OCI-LY1 (cell line): Measurements from ENCODE around the gene BPIFB6.

Experiments
- H2AFZ ChIP-seq: fragments of 200-600 bp; sonication (generic), shearing (Covaris generic); 2 replicates; pipeline ENCODE4 v1.6.0; 2014; ENCODE audit warnings: antibody characterized with exemption, mild to moderate bottlenecking, low read length
- H3F3A ChIP-seq: fragments of 200-600 bp; sonication (generic), shearing (Covaris generic); 2 replicates; pipeline ENCODE4 v1.6.0; 2014; ENCODE audit warnings: mild to moderate bottlenecking, antibody characterized with exemption, low read length, moderate library complexity; ENCODE audit not compliant: insufficient read depth
- H3K27ac ChIP-seq: fragments of 200-600 bp; sonication (generic); 2 replicates; pipeline ENCODE4 v1.5.1; 2014; ENCODE audit warnings: low read length, mixed run types, mild to moderate bottlenecking, low read depth; ENCODE audit not compliant: poor library complexity, severe bottlenecking
- H3K27me3 ChIP-seq: fragments of 200-600 bp; sonication (generic); 2 replicates; pipeline ENCODE4 v1.6.0; 2014; ENCODE audit warnings: antibody characterized with exemption, mild to moderate bottlenecking, low read length, moderate library complexity; ENCODE audit not compliant: insufficient read depth
- H3K36me3 ChIP-seq: fragments of 200-600 bp; sonication (generic); 2 replicates; pipeline ENCODE4 v1.6.1; 2014; ENCODE audit warnings: mild to moderate bottlenecking, antibody characterized with exemption, low read length, moderate library complexity, mixed read lengths; ENCODE audit not compliant: insufficient read depth
- H3K4me1 ChIP-seq: fragments of 200-600 bp; sonication (generic); 2 replicates; pipeline ENCODE4 v1.5.1; 2014; ENCODE audit warnings: mild to moderate bottlenecking, low read length, moderate library complexity; ENCODE audit not compliant: insufficient read depth, severe bottlenecking
- H3K4me2 ChIP-seq: fragments of 200-600 bp; sonication (generic), shearing (Covaris generic); 2 replicates; pipeline ENCODE4 v1.6.1; 2014; ENCODE audit warnings: low read length
- H3K4me3 ChIP-seq: fragments of 200-600 bp; sonication (generic); 2 replicates; pipeline ENCODE4 v1.5.1; 2014; ENCODE audit warnings: low read length, low read depth, mild to moderate bottlenecking, mixed read lengths; ENCODE audit not compliant: poor library complexity, severe bottlenecking
- H3K79me2 ChIP-seq: fragments of 200-600 bp; shearing (Covaris generic); 2 replicates; pipeline ENCODE4 v1.6.1; 2016; ENCODE audit warnings: mixed run types, low read length, mixed read lengths; ENCODE audit not compliant: insufficient read depth
- H3K9ac ChIP-seq: fragments of 200-600 bp; sonication (generic), shearing (Covaris generic); 2 replicates; pipeline ENCODE4 v1.6.1; 2014; ENCODE audit warnings: mild to moderate bottlenecking, low read length, mixed read lengths
- H3K9me2 ChIP-seq: fragments of 200-600 bp; sonication (generic), shearing (Covaris generic); 2 replicates; pipeline ENCODE4 v1.6.1; 2014; ENCODE audit warnings: low read depth, mild to moderate bottlenecking, low read length, mixed read lengths
- H3K9me3 ChIP-seq: fragments of 200-600 bp; shearing (Covaris generic); 2 replicates; pipeline ENCODE4 v1.6.1; 2014; ENCODE audit warnings: low read length, mixed read lengths
- H4K20me1 ChIP-seq: fragments of 200-600 bp; sonication (generic), shearing (Covaris generic); 2 replicates; pipeline ENCODE4 v1.6.0; 2016; ENCODE audit warnings: mild to moderate bottlenecking, low read length; ENCODE audit not compliant: insufficient read depth
- EZH2 ChIP-seq: fragments of 200-600 bp; sonication (generic), shearing (Covaris generic); IDR thresholded peaks from 2 replicates; pipeline ENCODE4 v1.8.0; 2017; ENCODE audit warnings: borderline replicate concordance, mixed run types, mild to moderate bottlenecking, antibody characterized with exemption, low read length, moderate library complexity, mixed read lengths
- TF ChIP-seq, protein P1 (sequence below): fragments of 200-600 bp; sonication (generic), shearing (Covaris generic); IDR thresholded peaks from 2 replicates; pipeline ENCODE4 v1.5.1; 2017; ENCODE audit warnings: mild to moderate bottlenecking, antibody characterized with exemption, low read length, moderate library complexity, mixed read lengths

The BPIFB6 gene

DNA sequence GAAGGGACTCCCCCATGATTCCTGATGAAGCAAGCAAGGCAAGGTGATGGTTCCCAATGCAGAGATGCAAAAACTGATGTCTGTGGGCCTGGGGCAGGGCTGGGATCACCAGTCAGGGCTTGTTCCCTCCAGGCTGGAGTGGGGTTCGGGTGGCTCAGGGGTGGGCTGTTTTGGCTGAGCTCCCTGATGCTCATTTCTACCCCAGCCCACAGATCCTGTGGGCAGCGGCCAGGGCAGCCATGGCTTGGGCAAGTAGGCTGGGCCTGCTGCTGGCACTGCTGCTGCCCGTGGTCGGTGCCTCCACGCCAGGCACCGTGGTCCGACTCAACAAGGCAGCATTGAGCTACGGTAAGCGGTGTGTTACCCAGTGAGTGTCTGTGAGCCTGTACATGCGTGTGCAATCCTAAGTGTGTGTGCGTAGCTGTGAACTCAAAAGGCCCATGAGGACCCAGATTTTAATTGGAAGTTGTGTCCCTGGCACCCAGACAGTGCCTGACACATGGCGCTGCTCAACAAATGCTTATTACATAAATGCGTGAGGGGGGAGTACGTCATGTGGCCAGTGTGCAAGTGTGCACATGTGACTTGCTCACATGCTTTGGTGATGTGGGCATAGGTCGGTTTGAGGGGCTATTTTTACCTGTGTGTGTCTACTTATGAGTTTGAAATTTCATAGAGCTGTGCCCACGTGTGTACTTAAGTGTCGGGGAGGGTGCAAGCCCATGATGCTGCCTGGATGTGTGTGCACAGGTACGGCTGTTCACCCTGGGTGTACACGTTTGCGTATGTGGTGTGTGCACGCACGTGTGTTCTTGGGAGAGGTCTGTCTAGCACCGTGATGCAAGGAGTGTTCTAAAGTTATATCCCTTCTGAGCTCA, 22.9 kb upstream of the BPIFB6 start:
- H3K9ac ChIP-seq: no peak overlapping the region
- no peak overlapping the region for H2AFZ ChIP-seq
- TF ChIP-seq EZH2: no peak
- TF ChIP-seq, protein P1, sequence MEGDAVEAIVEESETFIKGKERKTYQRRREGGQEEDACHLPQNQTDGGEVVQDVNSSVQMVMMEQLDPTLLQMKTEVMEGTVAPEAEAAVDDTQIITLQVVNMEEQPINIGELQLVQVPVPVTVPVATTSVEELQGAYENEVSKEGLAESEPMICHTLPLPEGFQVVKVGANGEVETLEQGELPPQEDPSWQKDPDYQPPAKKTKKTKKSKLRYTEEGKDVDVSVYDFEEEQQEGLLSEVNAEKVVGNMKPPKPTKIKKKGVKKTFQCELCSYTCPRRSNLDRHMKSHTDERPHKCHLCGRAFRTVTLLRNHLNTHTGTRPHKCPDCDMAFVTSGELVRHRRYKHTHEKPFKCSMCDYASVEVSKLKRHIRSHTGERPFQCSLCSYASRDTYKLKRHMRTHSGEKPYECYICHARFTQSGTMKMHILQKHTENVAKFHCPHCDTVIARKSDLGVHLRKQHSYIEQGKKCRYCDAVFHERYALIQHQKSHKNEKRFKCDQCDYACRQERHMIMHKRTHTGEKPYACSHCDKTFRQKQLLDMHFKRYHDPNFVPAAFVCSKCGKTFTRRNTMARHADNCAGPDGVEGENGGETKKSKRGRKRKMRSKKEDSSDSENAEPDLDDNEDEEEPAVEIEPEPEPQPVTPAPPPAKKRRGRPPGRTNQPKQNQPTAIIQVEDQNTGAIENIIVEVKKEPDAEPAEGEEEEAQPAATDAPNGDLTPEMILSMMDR: no peak
- H3K79me2 ChIP-seq: no peaks in the 10 kb centered on the region
- H3K4me2 ChIP-seq: no peak overlapping the region
- H3K4me1 ChIP-seq: no peaks in the 10 kb centered on the region
- H4K20me1 ChIP-seq: no peaks in the 10 kb centered on the region
- no peaks in the 10 kb centered on the region for H3K36me3 ChIP-seq
- H3F3A ChIP-seq: no peaks in the 10 kb centered on the region
- no peak overlapping the region for H3K27ac ChIP-seq
- no peaks in the 10 kb centered on the region; the same call in 1 of the 2 replicates for H3K27me3 ChIP-seq
- H3K9me3 ChIP-seq: no peaks in the 10 kb centered on the region
- H3K4me3 ChIP-seq: no peak overlapping the region
- H3K9me2 ChIP-seq: no peaks in the 10 kb centered on the region

DNA sequence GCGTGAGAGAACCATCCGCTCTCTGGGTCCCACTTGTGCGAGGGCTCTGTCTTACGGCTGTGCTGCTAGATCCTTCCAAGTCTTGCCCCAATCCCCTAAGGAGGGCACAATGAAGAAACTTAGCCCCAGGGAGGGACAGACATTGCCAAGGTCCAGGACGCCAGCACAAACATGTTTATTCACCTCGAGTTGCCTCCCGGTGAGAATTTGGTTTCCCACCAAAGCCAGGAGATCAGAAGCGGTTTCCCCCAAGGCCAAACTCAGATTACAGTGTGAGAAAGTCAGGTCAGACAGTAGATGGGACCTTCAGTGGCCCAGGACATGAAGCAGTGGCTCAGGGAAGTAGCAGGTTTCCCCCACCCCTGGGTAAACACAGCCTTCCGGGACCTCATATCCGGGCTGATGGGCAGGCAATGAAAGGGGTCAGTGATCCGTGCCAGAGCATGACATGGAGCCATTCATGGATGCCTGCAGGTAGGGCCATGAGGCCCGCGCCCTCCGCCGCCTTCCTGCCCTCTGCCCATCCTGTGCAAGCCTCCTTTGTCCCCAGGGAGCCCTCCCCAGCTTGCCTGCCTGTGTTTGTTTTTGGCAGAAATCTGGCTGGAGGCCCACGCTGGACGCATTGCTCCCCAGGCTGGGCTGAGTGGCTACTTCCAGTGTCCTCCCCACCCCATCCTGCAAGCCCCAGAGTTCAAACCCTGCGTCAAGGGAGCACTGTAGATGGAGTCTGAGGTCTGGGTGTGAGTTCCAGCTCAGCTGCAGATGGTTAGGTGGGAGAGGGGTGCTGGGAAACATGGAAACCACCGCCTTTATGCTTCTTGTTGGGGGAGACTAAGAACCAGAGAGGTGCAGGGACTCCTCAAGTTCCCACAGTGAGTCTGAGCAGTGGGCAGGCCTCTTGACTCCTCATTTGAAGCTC, 22.0 kb upstream of the BPIFB6 start:
- H3F3A ChIP-seq: no peaks in the 10 kb centered on the region
- no peak for TF ChIP-seq EZH2
- TF ChIP-seq, protein P1: no peak
- no peak overlapping the region for H3K4me2 ChIP-seq
- no peaks in the 10 kb centered on the region for H3K36me3 ChIP-seq
- H3K27me3 ChIP-seq: peaks cover under 1% of the 10 kb centered on the region; the same call in 1 of the 2 replicates
- no peaks in the 10 kb centered on the region for H3K9me2 ChIP-seq
- no peaks in the 10 kb centered on the region for H3K79me2 ChIP-seq
- no peaks in the 10 kb centered on the region for H3K4me1 ChIP-seq
- H3K27ac ChIP-seq: no peak overlapping the region
- H3K9ac ChIP-seq: no peak overlapping the region
- H3K4me3 ChIP-seq: no peak overlapping the region
- no peak overlapping the region for H2AFZ ChIP-seq
- H3K9me3 ChIP-seq: no peaks in the 10 kb centered on the region
- no peaks in the 10 kb centered on the region for H4K20me1 ChIP-seq

GRCh38 chr20:33010133-33010504, 21.3 kb upstream of the BPIFB6 start:
- no peaks in the 10 kb centered on the region for H3K4me1 ChIP-seq
- TF ChIP-seq, protein P1: no peak
- no peaks in the 10 kb centered on the region for H3K9me3 ChIP-seq
- no peak overlapping the region for H3K4me2 ChIP-seq
- no peaks in the 10 kb centered on the region for H3K79me2 ChIP-seq
- no peak overlapping the region for H3K4me3 ChIP-seq
- H3K9ac ChIP-seq: no peak overlapping the region
- no peak overlapping the region for H2AFZ ChIP-seq
- no peaks in the 10 kb centered on the region for H4K20me1 ChIP-seq
- no peaks in the 10 kb centered on the region for H3F3A ChIP-seq
- H3K36me3 ChIP-seq: no peaks in the 10 kb centered on the region
- H3K27ac ChIP-seq: no peak overlapping the region
- no peaks in the 10 kb centered on the region for H3K9me2 ChIP-seq
- peaks cover 3% of the 10 kb centered on the region; the same call in 1 of the 2 replicates for H3K27me3 ChIP-seq
